G401.6 (cell line): ENCODE results near the gene NPM1.

Source experiments
- FAIRE-seq: peaks from 2 replicates; lab custom pipeline; 2012; peaks lifted over from hg19 to GRCh38; lab: Jason Lieb, UNC

Gene NPM1

DNA sequence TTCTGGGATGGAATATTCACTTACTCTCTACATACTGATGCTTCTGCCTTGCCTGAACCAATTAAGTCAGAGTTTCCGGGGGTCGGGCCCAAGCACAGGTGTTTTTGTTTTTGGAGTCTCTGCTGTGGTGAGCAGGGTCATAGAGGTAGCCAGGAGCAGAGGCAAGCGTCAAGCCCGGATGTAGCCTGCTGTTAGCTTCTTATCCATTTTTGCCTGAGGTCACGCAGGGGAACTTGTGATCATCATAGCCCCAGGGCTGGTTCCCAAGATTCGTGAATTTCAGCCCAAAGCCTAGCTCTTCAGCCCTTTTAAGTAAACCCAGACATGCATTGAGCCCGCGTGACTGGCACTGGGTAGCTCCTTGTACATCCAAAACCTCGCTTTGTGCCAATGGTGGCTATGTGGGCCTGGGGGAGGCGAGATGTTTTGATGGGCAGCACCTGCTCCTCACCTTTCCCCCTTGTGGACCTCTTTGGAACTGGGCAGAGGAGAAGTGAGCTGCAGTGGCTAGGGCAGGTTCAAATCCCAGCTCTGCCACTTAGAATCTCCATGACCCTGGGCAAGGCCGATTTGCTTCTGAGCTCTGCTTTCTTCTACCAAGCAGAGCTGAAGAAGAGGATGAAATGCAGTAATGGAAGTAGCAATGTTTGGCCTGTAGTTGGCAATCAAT is 65.5 kb downstream of the NPM1 start:
- no peak for FAIRE-seq

DNA sequence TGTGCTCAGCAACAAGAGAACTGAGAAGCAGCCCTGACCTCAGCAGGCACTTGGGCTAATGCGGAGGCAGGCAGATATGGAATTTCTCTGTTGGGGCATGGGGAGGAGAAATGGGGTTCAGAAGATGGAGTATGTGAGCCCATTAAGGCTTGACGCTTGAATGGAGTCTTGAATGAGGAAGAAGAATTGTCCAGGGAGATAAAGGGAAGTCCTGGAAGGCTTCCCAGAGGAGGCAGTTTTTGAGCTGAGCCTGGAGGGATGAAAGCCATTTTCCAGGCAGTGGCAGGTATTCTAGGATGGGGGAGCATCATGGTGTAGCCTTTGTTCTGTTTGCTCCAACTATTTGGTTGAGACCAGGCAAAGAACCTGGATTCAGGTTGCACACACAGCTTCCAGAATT is 66.3 kb downstream of the NPM1 start:
- no peak for FAIRE-seq

DNA sequence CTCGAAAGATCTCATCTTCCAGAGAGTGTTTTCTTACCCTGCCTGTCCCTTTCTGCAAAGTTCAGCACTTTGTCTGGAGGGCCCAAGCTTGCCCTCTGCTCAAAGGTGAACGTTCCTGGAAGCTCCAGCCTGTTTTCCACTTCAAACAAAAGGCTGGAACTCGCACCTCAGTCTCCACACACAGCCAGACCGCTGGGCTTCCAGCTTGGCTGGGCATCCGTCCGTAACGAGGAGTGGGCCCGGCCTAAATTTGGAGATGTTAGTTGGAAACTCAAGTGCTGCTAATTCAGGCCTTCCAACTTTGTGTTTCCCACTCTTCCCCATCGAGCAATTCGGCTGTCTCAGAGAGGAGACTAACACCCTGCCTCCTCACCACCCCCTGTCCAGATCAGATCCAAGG is 66.9 kb downstream of the NPM1 start:
- FAIRE-seq: no peak

DNA sequence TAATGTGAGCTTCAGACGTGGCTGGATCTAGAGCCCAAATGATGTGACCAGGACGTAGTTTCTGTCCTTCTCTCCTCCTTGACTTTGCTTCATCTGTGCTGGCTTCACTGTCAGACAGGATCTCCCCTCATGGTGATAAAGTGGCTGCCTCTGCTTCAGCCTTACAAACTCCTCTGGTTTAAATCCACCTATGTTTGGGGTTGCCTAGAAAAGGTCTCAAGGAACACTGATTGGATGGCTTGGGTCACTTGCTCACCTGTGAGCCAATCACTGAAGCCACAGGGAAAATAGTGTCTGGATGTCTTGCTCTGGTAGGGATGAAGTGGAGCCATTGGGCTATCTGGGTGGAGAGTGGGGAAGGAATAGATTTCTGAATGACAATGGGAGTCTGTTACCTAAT is 67.9 kb downstream of the NPM1 start:
- FAIRE-seq: no peak

DNA sequence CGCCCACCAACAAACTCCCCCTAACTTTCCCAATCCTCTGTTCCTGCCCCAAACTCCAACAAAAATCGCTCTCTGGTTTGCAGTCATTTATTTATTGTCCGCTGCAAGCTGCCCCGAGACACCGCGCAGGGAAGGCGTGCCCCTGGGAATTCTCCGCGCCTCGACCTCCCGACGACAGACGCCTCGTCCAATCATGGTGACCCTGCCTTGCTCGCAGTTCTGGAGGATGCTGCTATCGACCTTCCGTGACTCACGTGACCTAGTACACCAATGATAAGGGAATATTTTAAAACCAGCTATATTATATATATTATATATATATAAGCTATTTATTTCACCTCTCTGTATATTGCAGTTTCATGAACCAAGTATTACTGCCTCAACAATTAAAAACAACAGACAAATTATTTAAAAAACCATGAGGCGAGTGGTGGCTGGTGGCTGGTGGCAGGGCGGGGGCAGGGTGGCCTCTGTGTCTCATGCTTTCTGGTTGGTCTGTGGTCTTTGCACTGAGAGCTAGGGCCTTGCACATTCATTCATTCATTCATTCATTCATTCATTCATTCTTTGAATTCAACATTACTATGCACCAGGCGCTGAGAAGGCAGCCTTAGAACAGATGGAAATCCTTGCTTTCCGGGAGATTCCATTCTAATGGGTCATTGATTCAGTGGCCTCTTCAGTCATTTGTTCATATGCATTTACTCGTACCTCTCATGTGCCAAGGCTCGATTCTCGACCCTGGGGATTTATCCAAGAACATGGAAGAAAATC is 69.7 kb downstream of the NPM1 start:
- no peak for FAIRE-seq

DNA sequence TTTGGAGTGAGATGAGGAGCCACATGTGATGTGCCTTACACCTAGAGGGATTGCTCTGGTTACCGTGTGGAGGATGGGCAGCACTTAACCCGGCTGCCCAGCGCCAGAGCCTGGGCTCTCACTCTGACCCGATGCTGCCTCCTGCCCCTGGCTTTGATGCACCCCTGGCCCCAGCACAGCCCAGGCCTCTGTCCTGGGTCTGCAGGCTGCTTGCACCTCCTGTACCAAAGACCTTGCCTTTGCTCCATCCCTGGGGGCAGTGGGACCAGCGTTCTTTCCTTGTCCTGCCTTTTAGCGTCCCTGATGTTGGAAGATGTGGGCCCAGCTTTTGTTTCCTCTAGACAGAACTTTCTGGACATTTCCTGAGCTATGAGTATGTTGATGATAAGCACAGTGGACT is 72.2 kb downstream of the NPM1 start:
- no peak for FAIRE-seq
